IMR-90 (cell line): ENCODE results near the gene RGS9BP. TPM values are rescaled to one million over a fixed set of nuclear protein-coding genes. Genes with fewer than 3 reads are reported as not detected.

Experiments used
- microRNA-seq, 2 experiments: library from miRNA; stranded (forward) in 1 of 2; unstranded in 1 of 2; fragments of 10-50 nt in 1 of 2; fragments of <30 nt in 1 of 2; gene quantifications in 1 of 2; microRNA quantifications in 1 of 2; one replicate each; pipeline versions ENCODE3 to v1.1.0; 2013 to 2020; ENCODE audit not compliant: insufficient read depth in 1 of 2, insufficient read length in 1 of 2, unreplicated experiment in 1 of 2
- polyA plus RNA-seq, 3 experiments: library from polyadenylated mRNA; depleted of rRNA; stranded (reverse); fragments of >200 nt; gene quantifications; 2 replicates each; pipeline ENCODE4 v1.2.3, GENCODE V29; 2012; ENCODE audit warnings: low replicate concordance in 1 of 3
- small RNA-seq, 5 experiments: library from RNA; depleted of rRNA; stranded (forward); fragments of <200 nt; gene quantifications; one replicate each; pipeline ENCODE3, GENCODE V24; 2012
- total RNA-seq: library from RNA; depleted of rRNA; stranded (reverse); fragments of >200 nt; gene quantifications from 2 replicates; pipeline ENCODE4 v1.2.3, GENCODE V29; 2012; rRNA removed

The RGS9BP gene
- total and polyA plus RNA-seq, 2 of the 4 experiments (the other 2 are of a cell fraction): 0.03 to 0.18 TPM

Small RNA genes within 50 kb of the gene (microRNA-seq; reads per million reads assigned to microRNA genes)
- not detected for gene RN7SL789P (ENCODE audit: insufficient read depth, insufficient read length)

Small RNA genes within 50 kb of the gene (small RNA-seq; reads per million reads assigned to genes)
- gene RN7SL789P: 0 reads per million in 5 experiments

Other genes starting within 250 kb of the RGS9BP start
- gene PDCD5, start 94.7 kb upstream of the RGS9BP start, total RNA-seq: 30.6 and 123 TPM in 2 replicates
- 74.1 and 79.2 TPM in 2 replicates for gene PDCD5, start 94.7 kb upstream of the RGS9BP start, polyA plus RNA-seq (2012; rRNA removed)
- 31.4 and 35.0 TPM in 2 replicates for gene ANKRD27, start 668 bp upstream of the RGS9BP start, total RNA-seq
- 15.7 and 16.7 TPM in 2 replicates for gene ANKRD27, start 668 bp upstream of the RGS9BP start, polyA plus RNA-seq (2012; rRNA removed)
- 4.5 and 6.4 TPM in 2 replicates for gene NUDT19, start 16.0 kb downstream of the RGS9BP start, total RNA-seq
- 3.4 and 4.1 TPM in 2 replicates for gene NUDT19, start 16.0 kb downstream of the RGS9BP start, polyA plus RNA-seq (2012; rRNA removed)
- under 0.01 TPM in 2 replicates for gene TDRD12, start 43.9 kb downstream of the RGS9BP start, total RNA-seq
- gene TDRD12, start 43.9 kb downstream of the RGS9BP start, polyA plus RNA-seq (2012; rRNA removed): 0.03 and 0.07 TPM in 2 replicates
- gene SLC7A9, start 193.9 kb downstream of the RGS9BP start, total RNA-seq: not detected in 2 replicates
- not detected in 2 replicates for gene SLC7A9, start 193.9 kb downstream of the RGS9BP start, polyA plus RNA-seq (2012; rRNA removed)